GM19395 (cell line): Measurements from ENCODE around the gene PEAR1.

Experiments
- ATAC-seq: cut with Tn5 transposase; IDR thresholded peaks from one replicate; pipeline ENCODE4 v1.9.1; 2021; ENCODE audit warnings: mild to moderate bottlenecking, moderate library complexity; ENCODE audit not compliant: unreplicated experiment

PEAR1 gene

GRCh38 chr1:156860113-156860627 lies 33.3 kb upstream of the PEAR1 start:
- ATAC-seq = no peak

- ATAC-seq = no peak
Observed at GRCh38 chr1:156860628-156861423, 32.7 kb upstream of the PEAR1 start, which contains the start of gene NTRK1. Gene NTRK1, plus strand, starts transcription at chr1:156860865. Its CDS starts 70 bp downstream, at chr1:156860935.

DNA sequence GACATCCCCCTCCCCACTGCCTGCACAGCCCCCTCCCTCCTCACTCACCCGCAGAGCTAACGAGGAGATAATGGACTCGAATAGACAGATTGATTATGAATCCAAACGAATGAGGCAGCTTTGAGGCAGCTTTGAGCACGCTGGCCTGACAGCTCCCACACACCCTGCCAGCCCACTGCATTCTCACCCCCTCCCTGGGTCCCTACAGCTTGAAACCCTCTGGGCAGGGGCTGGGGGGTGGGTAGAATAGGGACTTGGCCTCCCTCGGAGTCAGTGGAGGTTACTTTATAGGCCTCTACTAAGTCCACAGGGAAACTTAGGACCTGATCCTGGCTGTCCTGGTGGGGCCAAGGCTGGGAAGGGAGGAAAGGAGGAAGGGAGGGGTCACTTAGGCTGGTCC lies 30.9 kb upstream of the PEAR1 start:
- no peak for ATAC-seq

GRCh38 chr1:156862997-156863599 lies 30.4 kb upstream of the PEAR1 start:
- no peak for ATAC-seq

DNA sequence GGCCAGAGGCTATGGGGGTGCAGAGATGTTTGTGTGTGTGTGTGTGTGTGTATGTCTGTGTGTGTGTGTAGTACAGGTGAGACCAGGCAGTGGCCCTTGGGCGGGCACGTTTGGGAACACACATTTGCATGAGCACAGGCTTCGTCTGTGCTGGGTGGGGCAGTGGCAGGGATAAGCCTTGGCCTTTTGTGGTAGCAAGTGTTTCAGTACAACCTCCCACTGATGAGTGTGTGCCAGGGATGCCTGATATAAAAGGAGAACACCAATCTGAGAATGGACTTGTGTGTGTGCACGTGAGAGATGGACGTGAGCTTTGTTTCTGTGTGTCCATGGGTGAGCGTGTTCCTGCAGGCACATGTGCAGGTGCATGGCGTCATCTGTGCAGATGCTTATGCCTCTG lies 29.9 kb upstream of the PEAR1 start:
- ATAC-seq = no peak

- ATAC-seq = no peak
Observed at GRCh38 chr1:156864796-156865195, 28.7 kb upstream of the PEAR1 start.

DNA sequence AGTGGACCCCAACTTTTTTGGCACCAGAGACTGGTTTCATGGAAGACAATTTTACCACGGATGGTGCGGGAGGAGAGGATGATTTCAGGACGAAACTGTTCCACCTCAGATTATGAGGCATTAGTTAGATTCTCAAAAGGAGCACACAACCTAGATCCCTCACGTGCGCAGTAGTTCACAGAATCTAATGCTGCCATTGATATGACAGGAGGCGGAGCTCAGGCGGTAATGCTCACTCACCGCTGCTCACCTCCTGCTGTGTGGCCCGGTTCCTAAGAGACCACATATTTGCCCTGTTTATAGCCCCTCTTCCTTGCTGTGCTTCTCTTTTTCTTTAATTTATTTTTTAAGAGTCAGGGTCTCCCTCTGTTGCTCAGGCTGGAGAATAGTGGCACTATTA lies 28.3 kb upstream of the PEAR1 start:
- no peak for ATAC-seq

GRCh38 chr1:156865865-156866248 lies 27.7 kb upstream of the PEAR1 start:
- ATAC-seq = no peak

DNA sequence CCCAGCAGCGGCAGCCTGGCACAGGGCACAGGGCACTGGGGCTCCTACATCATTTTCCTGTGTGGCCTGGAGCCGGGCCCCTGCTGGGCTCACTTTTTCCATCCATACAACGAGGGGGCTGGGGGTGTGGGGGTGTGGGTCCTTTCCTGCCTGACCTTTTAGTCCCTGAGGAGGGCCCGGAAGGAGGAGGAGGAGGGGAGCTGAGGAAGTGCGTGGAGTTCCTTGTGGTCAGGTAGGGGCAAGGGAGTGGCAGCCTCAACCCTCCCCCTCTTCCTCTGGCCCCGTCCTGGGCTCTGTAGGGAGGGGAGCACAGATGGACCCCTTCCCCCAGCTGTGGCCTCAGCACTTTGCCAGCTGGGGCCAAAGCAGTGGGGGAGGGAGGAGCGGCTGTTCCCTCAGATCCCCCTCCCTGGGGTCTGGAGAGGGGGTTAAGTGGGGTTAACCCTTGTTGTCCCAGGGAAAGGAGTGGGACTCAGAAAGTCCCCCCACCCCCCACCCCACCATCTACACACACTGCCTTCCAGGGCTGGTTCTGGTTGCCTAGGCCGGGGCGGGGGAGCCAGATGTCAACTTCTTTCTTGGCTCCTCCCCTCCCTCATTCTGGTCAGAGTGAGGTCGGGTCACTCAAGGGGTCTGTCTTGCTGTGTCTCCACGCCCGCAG lies 27.1 kb upstream of the PEAR1 start:
- ATAC-seq = no peak

DNA sequence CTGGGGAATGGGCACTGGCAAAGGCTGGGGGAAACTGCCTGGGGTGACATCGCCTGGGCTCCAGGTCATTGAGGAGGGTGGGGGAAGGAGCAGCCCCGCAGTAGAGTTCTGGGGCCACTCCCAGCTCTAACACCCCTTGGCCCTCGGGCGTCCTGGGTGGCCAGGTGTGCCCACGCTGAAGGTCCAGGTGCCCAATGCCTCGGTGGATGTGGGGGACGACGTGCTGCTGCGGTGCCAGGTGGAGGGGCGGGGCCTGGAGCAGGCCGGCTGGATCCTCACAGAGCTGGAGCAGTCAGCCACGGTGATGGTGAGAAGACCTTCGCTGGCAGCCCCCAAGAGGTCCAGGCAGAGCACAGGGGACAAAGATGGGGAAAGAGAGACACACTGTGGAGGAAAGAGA lies 25.2 kb upstream of the PEAR1 start:
- no peak for ATAC-seq

DNA sequence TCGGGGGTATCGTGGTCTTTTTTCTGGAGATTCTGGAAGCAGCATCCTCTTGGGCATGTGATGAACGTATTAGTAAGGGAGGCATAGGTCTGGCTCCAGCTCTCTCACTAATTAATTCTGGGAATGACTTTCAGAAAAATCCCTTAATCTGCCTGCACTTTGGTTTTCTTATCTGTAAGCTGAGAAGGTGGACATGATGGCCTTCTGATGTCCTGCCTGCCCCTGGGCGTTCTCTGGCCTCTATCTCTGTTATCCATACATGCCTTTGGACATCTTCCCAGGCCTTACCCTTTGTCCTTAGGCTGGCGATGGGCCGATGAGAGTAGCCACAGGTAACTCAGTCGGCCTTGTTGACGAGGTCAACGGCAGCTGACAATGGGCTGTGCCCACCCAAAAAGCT lies 24.1 kb upstream of the PEAR1 start:
- ATAC-seq = no peak

DNA sequence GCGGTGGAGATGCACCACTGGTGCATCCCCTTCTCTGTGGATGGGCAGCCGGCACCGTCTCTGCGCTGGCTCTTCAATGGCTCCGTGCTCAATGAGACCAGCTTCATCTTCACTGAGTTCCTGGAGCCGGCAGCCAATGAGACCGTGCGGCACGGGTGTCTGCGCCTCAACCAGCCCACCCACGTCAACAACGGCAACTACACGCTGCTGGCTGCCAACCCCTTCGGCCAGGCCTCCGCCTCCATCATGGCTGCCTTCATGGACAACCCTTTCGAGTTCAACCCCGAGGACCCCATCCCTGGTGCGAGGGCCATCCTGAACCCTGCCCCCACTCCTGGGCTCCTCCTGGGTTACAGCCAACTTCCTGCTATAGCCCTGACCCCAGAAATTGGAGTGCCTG lies 19.9 kb upstream of the PEAR1 start:
- ATAC-seq = no peak

DNA sequence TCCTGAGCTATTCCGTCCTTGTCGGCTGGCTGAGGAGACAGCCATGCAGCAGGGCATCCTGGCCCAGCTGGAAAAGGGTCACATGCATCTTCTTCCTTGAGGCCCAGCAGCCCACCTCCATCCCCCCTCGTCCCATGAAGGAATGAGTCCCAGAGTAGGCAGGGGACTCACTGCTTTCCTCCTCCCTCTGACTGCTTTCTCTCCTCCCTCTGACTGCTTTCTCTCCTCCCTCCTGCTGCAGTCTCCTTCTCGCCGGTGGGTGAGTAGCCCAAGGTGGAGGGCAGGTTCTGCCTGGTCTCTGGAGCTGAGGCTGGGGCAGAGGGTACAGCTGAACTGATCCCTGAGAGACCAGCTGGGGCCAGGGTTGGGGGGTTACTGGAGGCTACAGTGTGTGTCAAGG lies 19.4 kb upstream of the PEAR1 start:
- no peak for ATAC-seq

- no peak for ATAC-seq
Observed at GRCh38 chr1:156874572-156875340, 18.8 kb upstream of the PEAR1 start.

DNA sequence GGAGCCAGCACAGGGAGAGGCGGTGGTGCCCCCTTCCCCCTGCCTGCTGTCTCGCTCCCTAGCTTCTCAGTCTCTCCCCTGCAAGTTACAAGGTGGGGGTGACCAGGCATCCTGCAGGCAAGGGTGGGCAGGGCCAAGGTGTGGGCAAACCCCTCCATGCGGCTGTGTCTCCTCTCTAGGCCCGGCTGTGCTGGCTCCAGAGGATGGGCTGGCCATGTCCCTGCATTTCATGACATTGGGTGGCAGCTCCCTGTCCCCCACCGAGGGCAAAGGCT lies 18.2 kb upstream of the PEAR1 start:
- ATAC-seq = no peak

DNA sequence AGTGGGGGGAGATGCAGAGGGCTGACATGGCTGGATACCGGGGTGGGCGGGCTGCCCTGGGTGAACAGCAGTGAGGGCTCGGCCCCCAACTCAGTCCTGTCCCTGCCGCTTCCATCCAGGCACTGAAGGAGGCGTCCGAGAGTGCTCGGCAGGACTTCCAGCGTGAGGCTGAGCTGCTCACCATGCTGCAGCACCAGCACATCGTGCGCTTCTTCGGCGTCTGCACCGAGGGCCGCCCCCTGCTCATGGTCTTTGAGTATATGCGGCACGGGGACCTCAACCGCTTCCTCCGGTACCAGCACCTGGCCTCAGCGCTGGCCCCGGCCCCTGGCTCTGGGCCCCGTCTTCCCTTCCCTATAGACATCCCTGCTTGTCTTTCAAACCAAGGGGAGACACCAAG lies 17.2 kb upstream of the PEAR1 start:
- no peak for ATAC-seq

GRCh38 chr1:156877433-156878170 lies 15.9 kb upstream of the PEAR1 start:
- ATAC-seq = no peak

GRCh38 chr1:156879876-156880275 lies 13.6 kb upstream of the PEAR1 start:
- no peak for ATAC-seq

DNA sequence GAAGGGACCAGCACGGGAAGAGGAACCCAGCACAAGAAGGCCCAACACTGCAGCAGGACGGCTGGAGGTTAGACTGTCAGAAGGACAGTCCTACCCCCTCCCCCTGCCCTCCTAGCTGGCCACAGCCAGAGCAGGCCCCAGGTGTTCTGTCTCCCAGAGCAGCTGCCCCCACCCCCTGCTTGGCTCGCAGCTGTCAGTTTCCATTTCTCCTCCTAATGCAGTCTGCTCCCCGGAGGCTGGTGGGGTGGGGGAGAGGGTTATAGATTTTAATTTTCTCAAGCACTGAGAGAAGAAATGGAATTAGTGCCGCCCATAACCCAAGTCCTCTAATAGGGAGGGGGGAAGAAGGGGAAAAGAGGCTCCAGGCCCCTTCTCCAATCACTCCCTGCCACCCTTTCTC lies 13.0 kb upstream of the PEAR1 start:
- no peak for ATAC-seq

DNA sequence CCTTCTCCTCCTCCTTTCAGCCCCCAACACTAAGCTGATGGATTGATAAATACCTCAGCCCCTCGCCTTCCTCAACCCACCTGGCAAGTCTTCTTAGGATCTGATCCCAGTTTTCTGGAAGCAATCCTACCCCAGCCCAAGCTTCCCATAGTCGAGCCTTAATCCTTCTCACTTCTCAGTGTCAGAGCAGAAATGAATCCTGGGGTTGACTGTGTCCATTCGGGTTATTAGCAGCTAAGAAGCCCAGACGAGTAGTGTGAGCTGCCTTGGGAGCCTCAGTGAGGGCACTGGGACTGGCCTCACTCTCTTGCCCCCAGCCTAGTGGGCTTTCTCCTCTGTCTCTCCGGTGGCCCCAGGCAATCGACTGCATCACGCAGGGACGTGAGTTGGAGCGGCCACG lies 12.4 kb upstream of the PEAR1 start:
- no peak for ATAC-seq

GRCh38 chr1:156881663-156882062 lies 11.9 kb upstream of the PEAR1 start:
- no peak for ATAC-seq
